Parathyroid adenoma (tissue), 2 donors: ENCODE results near the gene RASSF1.

Experiments used
- H2AFZ ChIP-seq: fragments of 300-600 bp; sonication (generic); one replicate; pipeline ENCODE4 v1.7.0; 2017; ENCODE audit warnings: antibody characterized with exemption, mild to moderate bottlenecking
- H3K27ac ChIP-seq: fragments of 300-600 bp; sonication (generic); one replicate; pipeline ENCODE4 v1.7.0; 2017
- H3K27me3 ChIP-seq: fragments of 300-600 bp; sonication (generic); one replicate; pipeline ENCODE4 v1.7.0; 2017; ENCODE audit warnings: low read length; ENCODE audit not compliant: control insufficient read depth, insufficient read depth
- H3K36me3 ChIP-seq: fragments of 300-600 bp; sonication (generic); one replicate; pipeline ENCODE4 v1.7.0; 2017; ENCODE audit warnings: low read length; ENCODE audit not compliant: control insufficient read depth, insufficient read depth
- H3K4me1 ChIP-seq: fragments of 300-600 bp; sonication (generic); one replicate; pipeline ENCODE4 v1.7.0; 2017; ENCODE audit warnings: control low read depth
- H3K4me2 ChIP-seq: fragments of 300-600 bp; sonication (generic); one replicate; pipeline ENCODE4 v1.7.0; 2017; ENCODE audit warnings: low read length
- H3K4me3 ChIP-seq: fragments of 300-600 bp; sonication (generic); one replicate; pipeline ENCODE4 v1.7.0; 2017; ENCODE audit warnings: low read depth, low read length
- H3K79me2 ChIP-seq: fragments of 300-600 bp; sonication (generic); one replicate; pipeline ENCODE4 v1.7.0; 2017; ENCODE audit warnings: control low read depth
- H3K9ac ChIP-seq: fragments of 300-600 bp; sonication (generic); one replicate; pipeline ENCODE4 v1.7.0; 2017; ENCODE audit warnings: mild to moderate bottlenecking
- H3K9me3 ChIP-seq: fragments of 300-600 bp; sonication (generic); one replicate; pipeline ENCODE4 v1.7.0; 2017; ENCODE audit warnings: low read length; ENCODE audit not compliant: control insufficient read depth
- CTCF ChIP-seq: fragments of 300-600 bp; sonication (generic); IDR thresholded peaks from one replicate; pipeline ENCODE4 v1.7.0; 2017; ENCODE audit warnings: antibody characterized with exemption, mild to moderate bottlenecking
- donor health status: primary hyperparathyroidism.

RASSF1 gene

GRCh38 chr3:50353245-50354004 lies 12.8 kb upstream of the RASSF1 start:
- H3K4me1 ChIP-seq: peaks cover 51% of the 10 kb centered on the region
- no peak overlapping the region for H3K27ac ChIP-seq

GRCh38 chr3:50352781-50353180 lies 12.1 kb upstream of the RASSF1 start:
- no peaks in the 10 kb centered on the region for H3K27me3 ChIP-seq
- H3K4me3 ChIP-seq: no peak overlapping the region
- H3K79me2 ChIP-seq: peaks cover 36% of the 10 kb centered on the region
- no peak overlapping the region for H3K9ac ChIP-seq
- H3K27ac ChIP-seq: no peak overlapping the region
- H3K4me1 ChIP-seq: peaks cover 45% of the 10 kb centered on the region
- H3K4me2 ChIP-seq: no peak overlapping the region
- H3K9me3 ChIP-seq: no peaks in the 10 kb centered on the region
- TF ChIP-seq CTCF: no peak
- H3K36me3 ChIP-seq: no peaks in the 10 kb centered on the region
- no peak overlapping the region for H2AFZ ChIP-seq

More at GRCh38 chr3:50353245-50354004, 12.8 kb upstream of the RASSF1 start:
- no peak overlapping the region for H3K9ac ChIP-seq
- no peaks in the 10 kb centered on the region for H3K27me3 ChIP-seq
- H3K36me3 ChIP-seq: no peaks in the 10 kb centered on the region
- peaks cover 41% of the 10 kb centered on the region for H3K79me2 ChIP-seq
- H3K9me3 ChIP-seq: no peaks in the 10 kb centered on the region
- no peak overlapping the region for H2AFZ ChIP-seq
- no peak for TF ChIP-seq CTCF
- no peak overlapping the region for H3K4me3 ChIP-seq
- H3K4me2 ChIP-seq: no peak overlapping the region

- Histone ChIP-seq H2AFZ (peak overlapping the region; percentile 91), H3K9me3 (no peaks in the 10 kb centered on the region), H3K9ac (no peak overlapping the region), H3K4me1 (peaks cover 31% of the 10 kb centered on the region), H3K4me3 (peak overlapping the region; percentile 86), H3K79me2 (peaks cover 24% of the 10 kb centered on the region), H3K36me3 (no peaks in the 10 kb centered on the region), H3K27ac (peak overlapping the region; percentile 94), H3K27me3 (no peaks in the 10 kb centered on the region), H3K4me2 (peak overlapping the region; percentile 88)
- TF ChIP-seq CTCF: no peak
These were observed 10.7 kb upstream of the RASSF1 start for GRCh38 chr3:50351323-50351697.

- peaks cover 24% of the 10 kb centered on the region for H3K79me2 ChIP-seq
- H3K4me2 ChIP-seq: peak within 1 kb of the TSS; percentile 88
- H3K27me3 ChIP-seq: no peaks in the 10 kb centered on the region
- peak within 1 kb of the TSS; percentile 94 for H3K27ac ChIP-seq
- H3K4me3 ChIP-seq: peak within 1 kb of the TSS; percentile 86
- H3K9ac ChIP-seq: peak within 1 kb of the TSS; percentile 82
- H3K9me3 ChIP-seq: no peaks in the 10 kb centered on the region
- TF ChIP-seq CTCF: no peak
- H2AFZ ChIP-seq: peak within 1 kb of the TSS; percentile 91
- H3K36me3 ChIP-seq: no peaks in the 10 kb centered on the region
- H3K4me1 ChIP-seq: peaks cover 28% of the 10 kb centered on the region
These were observed 10.1 kb upstream of the RASSF1 start, which contains the start of the genes CYB561D2 and NPRL2 for GRCh38 chr3:50350527-50351322. Gene CYB561D2 (plus strand): TSS chr3:50350862. CDS start chr3:50351434, 572 bp downstream. Gene NPRL2 (minus strand): TSS chr3:50350775. CDS start chr3:50350652, 123 bp downstream.
